Esophagus (tissue), 2 donors: ENCODE results near the gene INTS12. TPM values are rescaled to one million over a fixed set of nuclear protein-coding genes. Genes with fewer than 3 reads are reported as not detected.

Experiments
- H3K27ac ChIP-seq, 2 donors: one replicate each; pipeline ENCODE4 v1.5.1; 2013; ENCODE audit warnings: low read depth in 2 of 2, mild to moderate bottlenecking in 2 of 2, inconsistent platforms in 1 of 2, low read length in 1 of 2, moderate library complexity in 1 of 2
- H3K27me3 ChIP-seq, 2 donors: one replicate each; pipeline ENCODE4 v1.6.1; 2013; ENCODE audit warnings: low read length in 2 of 2, control low read depth in 1 of 2, mild to moderate bottlenecking in 1 of 2; ENCODE audit not compliant: insufficient read depth in 2 of 2, control insufficient read depth in 1 of 2
- H3K36me3 ChIP-seq, 2 donors: one replicate each; pipeline ENCODE4 v1.6.1; 2013; ENCODE audit warnings: low read length in 1 of 2; ENCODE audit not compliant: control insufficient read depth in 2 of 2, insufficient read depth in 2 of 2
- H3K4me1 ChIP-seq, 2 donors: one replicate each; pipeline ENCODE4 v1.6.1; 2013; ENCODE audit warnings: low read length in 1 of 2; ENCODE audit not compliant: control insufficient read depth in 2 of 2, insufficient read depth in 2 of 2
- H3K4me3 ChIP-seq, 2 donors: one replicate each; pipeline ENCODE4 v1.5.1; 2013; ENCODE audit warnings: low read length in 2 of 2, mild to moderate bottlenecking in 2 of 2, low read depth in 1 of 2, moderate library complexity in 1 of 2
- H3K9me3 ChIP-seq, 2 donors: one replicate each; pipeline ENCODE4 v1.6.1; 2013; ENCODE audit warnings: mild to moderate bottlenecking in 2 of 2, low read depth in 1 of 2, low read length in 1 of 2, moderate library complexity in 1 of 2; ENCODE audit not compliant: control insufficient read depth in 2 of 2, insufficient read depth in 1 of 2
- WGBS, 2 donors: extraction: QIAGEN DNeasy Blood & Tissue Kit; methylation state at CpG; one replicate each; pipeline ENCODE4 v1.1.7; 2013; 5-methylcytosine and 5-hydroxymethylcytosine counted together
- polyA plus RNA-seq, 2 donors: library from polyadenylated mRNA; stranded (reverse); fragments of 200-250 nt; gene quantifications; one replicate each; pipeline ENCODE4 v1.2.3, GENCODE V29; 2013
- donor health status: healthy with polysubstance abuse.
- donor health status: Bipolar disorder and iron deficiency.

Gene INTS12
- polyA plus RNA-seq, 2 donors, result 9.4 to 13.9 TPM

GRCh38 chr4:105637408-105638176 is 70.9 kb downstream of the INTS12 start:
- no peak overlapping the region for H3K27ac ChIP-seq
- no peaks in the 10 kb centered on the region for H3K9me3 ChIP-seq
- peaks cover 0 to 3% of the 10 kb centered on the region in 2 donors for H3K4me1 ChIP-seq
- H3K4me3 ChIP-seq, result no peak overlapping the region
- H3K36me3 ChIP-seq, result no peaks in the 10 kb centered on the region
- no peaks in the 10 kb centered on the region for H3K27me3 ChIP-seq
- 37 to 58% methylated on average over 4 of the region's 4 CpGs for WGBS, 2 donors

GRCh38 chr4:105634402-105635080 is 73.9 kb downstream of the INTS12 start:
- no peaks in the 10 kb centered on the region for H3K36me3 ChIP-seq
- peaks cover 0 to 3% of the 10 kb centered on the region in 2 donors for H3K4me1 ChIP-seq
- no peaks in the 10 kb centered on the region for H3K9me3 ChIP-seq
- no peak overlapping the region for H3K27ac ChIP-seq
- no peaks in the 10 kb centered on the region for H3K27me3 ChIP-seq
- 49 to 51% methylated on average over 1 of the region's 1 CpG for WGBS, 2 donors
- no peak overlapping the region for H3K4me3 ChIP-seq

- WGBS, 2 donors, result 29 to 36% methylated on average over 3 of the region's 3 CpGs
- peaks cover 0 to 3% of the 10 kb centered on the region in 2 donors for H3K4me1 ChIP-seq
- H3K9me3 ChIP-seq, result no peaks in the 10 kb centered on the region
- H3K36me3 ChIP-seq, result no peaks in the 10 kb centered on the region
- H3K27ac ChIP-seq, result no peak overlapping the region
- H3K4me3 ChIP-seq, result no peak overlapping the region
- H3K27me3 ChIP-seq, result no peaks in the 10 kb centered on the region
Observed at GRCh38 chr4:105633241-105633640, 75.2 kb downstream of the INTS12 start.

Other genes with a start within 250 kb of the INTS12 start
- 10 to 100 TPM; 50.2 to 86.8 TPM for gene PPA2, start 234.6 kb downstream of the INTS12 start, polyA plus RNA-seq
- under 1 TPM; 0.06 to 0.07 TPM for gene ARHGEF38, start 156.1 kb downstream of the INTS12 start, polyA plus RNA-seq
- gene GSTCD, start 95 bp upstream of the INTS12 start, polyA plus RNA-seq, result 1 to 10 TPM; 1.5 to 2.6 TPM
- gene NPNT, start 186.8 kb upstream of the INTS12 start, polyA plus RNA-seq, result 10 to 100 TPM; 11.2 to 15.6 TPM